ACHN (cell line): ENCODE data around the gene SYTL1.
"Not testable (repeated sequence)": the region's sequence is repeated elsewhere in the genome, so short reads cannot be mapped to it uniquely, and the experiment has no call there.

Experiments
- DNase-seq: peaks from one replicate; pipeline ENCODE4 v3.0.0-alpha.2; 2015
- in situ Hi-C: cut with HindIII; loops from 2 replicates; pipeline ENCODE4 v1.10.0; 2017; ENCODE audit warnings: low sequenced_read_pairs, low pct_ligation_motif_present, low pct_unique_long_range_greater_than_20kb

The SYTL1 gene

GRCh38 chr1:27374362-27375086, 32.7 kb downstream of the SYTL1 start, which contains the start of gene FCN3:
FCN3 (minus strand) TSS chr1:27374824; CDS start chr1:27374818, 6 bp downstream.
- in situ Hi-C loops, result no loop called here
- no peak for DNase-seq

GRCh38 chr1:27377760-27378495, 36.1 kb downstream of the SYTL1 start:
- in situ Hi-C loops, result no loop called here
- no peak for DNase-seq

GRCh38 chr1:27379564-27380122, 37.8 kb downstream of the SYTL1 start:
- in situ Hi-C loops, result no loop called here
- DNase-seq, result no peak

GRCh38 chr1:27380224-27380623, 38.4 kb downstream of the SYTL1 start:
- in situ Hi-C loops, result no loop called here
- no peak for DNase-seq

GRCh38 chr1:27380766-27381733, 39.2 kb downstream of the SYTL1 start:
- in situ Hi-C loops, result no loop called here

GRCh38 chr1:27381969-27382762, 40.3 kb downstream of the SYTL1 start:
- DNase-seq, result no peak
- in situ Hi-C loops, result no loop called here

More at GRCh38 chr1:27380766-27381733, 39.2 kb downstream of the SYTL1 start:
- DNase-seq, result no peak

GRCh38 chr1:27383039-27383605, 41.3 kb downstream of the SYTL1 start, which contains the start of gene CD164L2:
CD164L2 (minus strand) TSS chr1:27383333; CDS start chr1:27383239, 94 bp downstream.
- in situ Hi-C loops, result no loop called here
- DNase-seq, result no peak

GRCh38 chr1:27383661-27384060, 41.8 kb downstream of the SYTL1 start:
- no peak for DNase-seq
- in situ Hi-C loops, result no loop called here

- DNase-seq, in situ Hi-C loops: not testable (repeated sequence)
Observed at GRCh38 chr1:27384797-27385196, 43.0 kb downstream of the SYTL1 start.

- DNase-seq, result peak; percentile 49
- in situ Hi-C loops, result no loop called here
Observed at GRCh38 chr1:27388337-27389005, 46.6 kb downstream of the SYTL1 start.

GRCh38 chr1:27391511-27392095, 49.8 kb downstream of the SYTL1 start:
- in situ Hi-C loops, result no loop called here
- peak; percentile 27 for DNase-seq

- in situ Hi-C loops, result no loop called here
- DNase-seq, result peak; percentile 86
Observed at GRCh38 chr1:27392096-27392777, 50.4 kb downstream of the SYTL1 start, which contains the start of gene GPR3. GPR3 (plus strand) TSS chr1:27392622; CDS start chr1:27393799, 1,177 bp downstream.

GRCh38 chr1:27392778-27393635, 51.2 kb downstream of the SYTL1 start:
- in situ Hi-C loops, result no loop called here
- DNase-seq, result peak; percentile 28

- in situ Hi-C loops, result no loop called here
- DNase-seq, result no peak
Observed at GRCh38 chr1:27393641-27394281, 51.9 kb downstream of the SYTL1 start.

GRCh38 chr1:27394282-27394658, 52.4 kb downstream of the SYTL1 start:
- DNase-seq, result no peak
- in situ Hi-C loops, result no loop called here
